Ovary (tissue), 9 donors: Measurements from ENCODE around the gene SOST. TPM values are rescaled to one million over a fixed set of nuclear protein-coding genes. Genes with fewer than 3 reads are reported as not detected.

Experiments
- DNase-seq, 5 donors: peaks; one replicate each; pipeline ENCODE4 v3.0.0-alpha.2; 2019 to 2020
- H3K27ac ChIP-seq, 2 donors: fragments of 200-600 bp; one replicate each; pipeline versions ENCODE4 v1.5.1 to v1.8.0; 2019 to 2022
- H3K27me3 ChIP-seq: fragments of 200-600 bp; one replicate; pipeline ENCODE4 v1.8.0; 2022
- H3K36me3 ChIP-seq: fragments of 200-600 bp; sonication (generic); one replicate; pipeline ENCODE4 v1.5.1; 2019
- H3K4me1 ChIP-seq: one replicate; pipeline ENCODE4 v1.8.1; 2013; ENCODE audit warnings: mild to moderate bottlenecking, moderate library complexity; ENCODE audit not compliant: insufficient read depth
- H3K4me3 ChIP-seq: fragments of 200-600 bp; sonication (generic); one replicate; pipeline ENCODE4 v1.5.1; 2017
- H3K9me3 ChIP-seq, 2 donors: fragments of 200-600 bp in 1 of 2; sonication (generic) in 1 of 2; one replicate each; pipeline versions ENCODE4 v1.5.1 to v1.8.1; 2013 to 2019; ENCODE audit warnings: mild to moderate bottlenecking in 1 of 2, moderate library complexity in 1 of 2
- CTCF ChIP-seq, 3 donors: fragments of 450-650 bp in 2 of 3; fragments of 200-600 bp in 1 of 3; IDR thresholded peaks; one replicate each; pipeline versions ENCODE4 v1.5.1 to v1.8.0; 2016 to 2022; ENCODE audit warnings: antibody characterized with exemption in 3 of 3, mild to moderate bottlenecking in 1 of 3
- EP300 ChIP-seq: sonication (generic); formaldehyde crosslinking; IDR thresholded peaks from one replicate; pipeline ENCODE4 v1.6.1; 2017; ENCODE audit warnings: antibody characterized with exemption
- POLR2A ChIP-seq: fragments of 450-650 bp; IDR thresholded peaks from one replicate; pipeline ENCODE4 v1.6.1; 2017; ENCODE audit warnings: antibody characterized with exemption, mild to moderate bottlenecking, moderate library complexity
- WGBS, 3 donors: extraction: QIAGEN DNeasy Blood & Tissue Kit in 1 of 3; methylation state at CpG; one replicate each; pipeline versions ENCODE4 v1.1.5 to v1.1.7; 2013 to 2017; 5-methylcytosine and 5-hydroxymethylcytosine counted together
- intact Hi-C, 4 donors: fragments of 100-400 bp; cut with DNase I; formaldehyde crosslinking; loops; one replicate each; pipeline versions ENCODE4 v1.11.0 to v1.15.1; 2022 to 2023
- polyA plus RNA-seq, 2 donors: library from polyadenylated mRNA; stranded (reverse); fragments of 200-250 nt in 1 of 2; fragments of 350-450 nt in 1 of 2; fragmentation: Illumina TruSeq in 1 of 2; extraction: RNeasy Lipid Tissue Mini Kit (QIAGEN cat#74804) in 1 of 2; gene quantifications; one replicate each; pipeline ENCODE4 v1.2.3, GENCODE V29; 2013 to 2014
- total RNA-seq, 7 donors: library from RNA; depleted of rRNA in 2 of 7; stranded (reverse); fragments of >200 nt in 2 of 7; fragmentation: NEBNext Ultra II Directional in 3 of 7; extraction: Animal tissue kit (Norgen Biotek cat#: 25700) in 3 of 7; gene quantifications; one replicate each; pipeline versions ENCODE4 v1.1.0 to v1.2.4, GENCODE V29; 2016 to 2023
- donor health status: DM: no; HTN: no; CAD: no; lungs with moderate emphysema.
- donor health status: DM: no; HTN: no; CAD: no.
- donor health status: Bipolar disorder and iron deficiency.
- donor health status: DM: yes; HTN: yes; CAD: no.
- donor health status: DM: no; HTN: no; CAD: no.
- donor health status: DM: yes; HTN: yes; CAD: no.

The SOST gene
- total and polyA plus RNA-seq, 9 donors = 0.30 TPM; not detected in 8

DNA sequence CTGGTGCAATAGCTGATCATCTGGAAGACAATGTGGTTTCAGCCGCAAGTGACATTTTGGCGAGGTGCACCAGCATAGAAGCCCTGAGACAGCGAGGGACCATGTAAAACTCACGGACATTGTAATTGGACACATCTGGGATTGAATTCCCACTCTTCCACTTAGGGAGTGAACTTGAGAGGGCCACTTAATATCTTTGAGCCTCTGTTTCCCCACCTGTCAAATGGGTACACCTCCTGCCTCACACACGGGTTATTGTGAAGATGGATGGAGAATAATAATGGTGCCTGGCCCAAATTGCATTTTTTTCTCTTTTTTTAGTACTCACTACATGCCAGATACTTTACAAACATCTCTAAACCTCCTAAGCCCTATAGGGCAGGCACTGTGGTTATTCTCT lies 51.4 kb downstream of the SOST start:
- no peak for DNase-seq
- H3K27ac ChIP-seq = no peak overlapping the region
- H3K27me3 ChIP-seq = no peaks in the 10 kb centered on the region
- no peak overlapping the region for H3K4me3 ChIP-seq
- intact Hi-C loops = no loop called here
- no peaks in the 10 kb centered on the region for H3K36me3 ChIP-seq
- WGBS, 3 donors = 78 to 82% (median 78%) methylated on average over 5 of the region's 5 CpGs
- H3K4me1 ChIP-seq = no peaks in the 10 kb centered on the region
- no peaks in the 10 kb centered on the region for H3K9me3 ChIP-seq
- no peak for TF ChIP-seq POLR2A
- TF ChIP-seq EP300 = no peak
- TF ChIP-seq CTCF (IDR thresholded peaks at IDR 0.05) = no peak

DNA sequence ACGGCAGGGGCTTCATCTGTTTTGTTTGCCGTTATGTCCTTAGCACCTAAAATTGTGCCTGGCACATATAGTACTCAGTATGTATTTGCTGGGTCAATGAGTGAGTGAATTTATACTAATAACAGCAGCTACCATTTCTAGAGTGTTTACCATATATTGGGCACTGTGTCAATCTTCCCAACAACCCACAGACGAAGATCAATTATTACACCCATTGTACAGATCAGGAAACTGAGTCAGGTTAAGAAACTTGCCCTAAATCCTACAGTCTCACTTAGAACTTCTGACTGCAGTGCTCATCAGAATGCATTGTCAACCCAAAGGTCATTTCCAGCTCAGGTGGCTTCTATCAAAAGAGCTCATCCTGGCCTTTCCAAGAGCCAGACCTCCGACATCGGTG lies 52.4 kb downstream of the SOST start:
- Histone ChIP-seq H3K4me1 (no peaks in the 10 kb centered on the region), H3K9me3 (no peaks in the 10 kb centered on the region), H3K27me3 (no peaks in the 10 kb centered on the region), H3K27ac (no peak overlapping the region), H3K4me3 (no peak overlapping the region), H3K36me3 (no peaks in the 10 kb centered on the region)
- DNase-seq = no peak
- WGBS, 3 donors = 53 to 63% (median 59%) methylated on average over 5 of the region's 5 CpGs
- TF ChIP-seq POLR2A (no peak), CTCF (IDR thresholded peaks at IDR 0.05) (no peak), EP300 (no peak)
- intact Hi-C loops = no loop called here

Other genes starting within 250 kb of the SOST start
- gene ETV4, start 212.5 kb downstream of the SOST start, total RNA-seq = 1 to 10 TPM in 3 of 7 donors, under 1 TPM in 3, not detected in 1; 0.25 to 5.3 (median 1.1) TPM
- under 1 TPM; 0.33 to 0.39 TPM for gene ETV4, start 212.5 kb downstream of the SOST start, polyA plus RNA-seq
- 1 to 10 TPM in 4 of 7 donors, under 1 TPM in 2, not detected in 1; 0.22 to 3.8 (median 1.2) TPM for gene MEOX1, start 96.9 kb downstream of the SOST start, total RNA-seq
- gene MEOX1, start 96.9 kb downstream of the SOST start, polyA plus RNA-seq = 1 to 10 TPM in 1 of 2 donors, under 1 TPM in 1; 0.35 to 7.7 TPM
- gene DUSP3, start 20.2 kb upstream of the SOST start, total RNA-seq = 10 to 100 TPM; 14.2 to 38.7 (median 33.0) TPM
- 10 to 100 TPM; 13.4 to 60.4 TPM for gene DUSP3, start 20.2 kb upstream of the SOST start, polyA plus RNA-seq
- under 1 TPM in 1 of 7 donors, not detected in 6; 0.15 TPM for gene CFAP97D1, start 21.6 kb upstream of the SOST start, total RNA-seq
- not detected for gene CFAP97D1, start 21.6 kb upstream of the SOST start, polyA plus RNA-seq
- gene MPP3, start 74.4 kb upstream of the SOST start, total RNA-seq = 10 to 100 TPM in 1 of 7 donors, 1 to 10 TPM in 6; 2.7 to 17.2 (median 4.4) TPM
- gene MPP3, start 74.4 kb upstream of the SOST start, polyA plus RNA-seq = 1 to 10 TPM; 2.7 to 2.9 TPM
- gene CD300LG, start 88.4 kb upstream of the SOST start, total RNA-seq = 1 to 10 TPM in 5 of 7 donors, under 1 TPM in 2; 0.13 to 6.8 (median 1.2) TPM
- gene CD300LG, start 88.4 kb upstream of the SOST start, polyA plus RNA-seq = 1 to 10 TPM; 3.4 to 5.6 TPM
- gene MPP2, start 148.7 kb upstream of the SOST start, total RNA-seq = 1 to 10 TPM; 3.3 to 6.5 (median 5.6) TPM
- 1 to 10 TPM; 2.6 to 2.9 TPM for gene MPP2, start 148.7 kb upstream of the SOST start, polyA plus RNA-seq
- gene PPY, start 183.7 kb upstream of the SOST start, total RNA-seq = not detected
- not detected for gene PPY, start 183.7 kb upstream of the SOST start, polyA plus RNA-seq
- gene PYY, start 195.1 kb upstream of the SOST start, total RNA-seq = 1 to 10 TPM in 1 of 7 donors, under 1 TPM in 1, not detected in 5; 0.69 to 1.1 TPM
- gene PYY, start 195.1 kb upstream of the SOST start, polyA plus RNA-seq = under 1 TPM in 1 of 2 donors, not detected in 1; 0.18 TPM
- 1 to 10 TPM in 5 of 7 donors, under 1 TPM in 2; 0.33 to 1.6 (median 1.3) TPM for gene NAGS, start 245.8 kb upstream of the SOST start, total RNA-seq
- gene NAGS, start 245.8 kb upstream of the SOST start, polyA plus RNA-seq = 1 to 10 TPM in 1 of 2 donors, under 1 TPM in 1; 0.42 to 1.7 TPM